Osteocyte (in vitro differentiated cells): Measurements from ENCODE around the gene PRRT1. TPM values are rescaled to one million over a fixed set of nuclear protein-coding genes. Genes with fewer than 3 reads are reported as not detected.
"Not testable (repeated sequence)": the region's sequence is repeated elsewhere in the genome, so short reads cannot be mapped to it uniquely, and the experiment has no call there.

Experiments used
- DNase-seq: peaks from one replicate; pipeline ENCODE4 v3.0.0; 2021; ENCODE audit warnings: mixed read lengths; ENCODE audit not compliant: unreplicated experiment; ENCODE audit errors: extremely low spot score
- H3K27ac Mint-ChIP-seq: one replicate; pipeline ENCODE4 v1.8.0; 2021; ENCODE audit warnings: mild to moderate bottlenecking, mixed read lengths; ENCODE audit not compliant: unreplicated experiment
- H3K27me3 Mint-ChIP-seq: one replicate; pipeline ENCODE4 v1.8.0; 2021; ENCODE audit warnings: mixed read lengths; ENCODE audit not compliant: unreplicated experiment
- H3K36me3 Mint-ChIP-seq: one replicate; pipeline ENCODE4 v1.8.0; 2021; ENCODE audit warnings: mixed read lengths; ENCODE audit not compliant: unreplicated experiment
- H3K4me1 Mint-ChIP-seq: one replicate; pipeline ENCODE4 v1.8.0; 2021; ENCODE audit warnings: mixed read lengths; ENCODE audit not compliant: unreplicated experiment
- H3K4me3 Mint-ChIP-seq: one replicate; pipeline ENCODE4 v1.8.0; 2021; ENCODE audit warnings: mild to moderate bottlenecking, moderate library complexity, mixed read lengths; ENCODE audit not compliant: unreplicated experiment
- H3K9me3 Mint-ChIP-seq: one replicate; pipeline ENCODE4 v1.8.0; 2021; ENCODE audit warnings: mixed read lengths; ENCODE audit not compliant: unreplicated experiment
- CTCF ChIP-seq: fragments of 200-600 bp; sonication (generic); IDR thresholded peaks from 2 replicates; pipeline ENCODE4 v1.5.0; 2021; ENCODE audit warnings: antibody characterized with exemption, mild to moderate bottlenecking, moderate library complexity
- microRNA-seq: library from miRNA; unstranded; fragments of <30 nt; microRNA quantifications from one replicate; pipeline ENCODE4 v1.1.0, GENCODE V29; 2020; ENCODE audit not compliant: unreplicated experiment
- total RNA-seq: library from RNA; stranded (reverse); gene quantifications from 2 replicates; pipeline ENCODE4 v1.2.1, GENCODE V29; 2021

The PRRT1 gene
- total RNA-seq, 1 donor from 2014 or later, result 2.1 TPM

- H3K9me3 Mint-ChIP-seq, result no peaks in the 10 kb centered on the region
- no peak for DNase-seq
- H3K36me3 Mint-ChIP-seq, result no peaks in the 10 kb centered on the region
- peaks cover 10% of the 10 kb centered on the region for H3K4me1 Mint-ChIP-seq
- TF ChIP-seq CTCF, result no peak
- H3K4me3 Mint-ChIP-seq, result no peak overlapping the region
- H3K27me3 Mint-ChIP-seq, result peaks cover 7% of the 10 kb centered on the region
- no peak overlapping the region for H3K27ac Mint-ChIP-seq
Measured at GRCh38 chr6:32102255-32102654, 49.5 kb downstream of the PRRT1 start.

DNA sequence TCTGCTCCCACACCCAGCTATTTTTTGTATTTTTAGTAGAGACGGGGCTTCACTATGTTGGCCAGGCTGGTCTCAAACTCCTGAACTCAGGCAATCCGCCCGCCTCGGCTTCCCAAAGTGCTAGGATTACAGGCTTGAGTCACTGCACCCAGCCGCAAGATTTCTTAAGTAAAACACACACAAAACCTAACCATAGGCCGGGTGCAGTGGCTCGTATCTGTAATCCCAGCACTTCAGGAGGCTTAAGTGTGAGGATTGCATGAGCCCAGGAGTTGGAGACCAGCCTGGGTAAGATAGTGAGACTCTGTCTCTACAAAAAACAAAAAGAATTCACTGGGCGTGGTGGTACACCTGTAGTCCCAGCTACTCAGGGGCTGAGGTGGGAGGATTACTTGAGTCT, 51.5 kb downstream of the PRRT1 start:
- H3K4me1 Mint-ChIP-seq, H3K4me3 Mint-ChIP-seq, H3K27me3 Mint-ChIP-seq: not testable (repeated sequence)

More for the DNA sequence above, 51.5 kb downstream of the PRRT1 start:
- H3K36me3 Mint-ChIP-seq, DNase-seq, H3K9me3 Mint-ChIP-seq, H3K27ac Mint-ChIP-seq: not testable (repeated sequence)

Small RNAs within 50 kb of the gene (microRNA-seq; reads per million reads assigned to microRNA genes)
- gene MIR6721 (2.2 reads per million), gene MIR6833 (not detected)

Other genes starting within 250 kb of the PRRT1 start
- gene ZBTB12, start 249.9 kb downstream of the PRRT1 start, total RNA-seq, result 8.3 and 8.8 TPM in 2 replicates
- 2.3 and 2.4 TPM in 2 replicates for gene C2, start 224.2 kb downstream of the PRRT1 start, total RNA-seq
- gene CFB, start 205.8 kb downstream of the PRRT1 start, total RNA-seq, result 4.2 and 6.9 TPM in 2 replicates
- gene NELFE, start 193.0 kb downstream of the PRRT1 start, total RNA-seq, result 59.3 and 66.8 TPM in 2 replicates
- gene SKIC2, start 192.8 kb downstream of the PRRT1 start, total RNA-seq, result 69.3 and 84.3 TPM in 2 replicates
- gene DXO, start 179.8 kb downstream of the PRRT1 start, total RNA-seq, result 28.6 and 30.8 TPM in 2 replicates
- 13.5 and 15.2 TPM in 2 replicates for gene C4A, start 169.9 kb downstream of the PRRT1 start, total RNA-seq
- gene C4B, start 137.1 kb downstream of the PRRT1 start, total RNA-seq, result 10.5 and 11.8 TPM in 2 replicates
- gene CYP21A2, start 113.5 kb downstream of the PRRT1 start, total RNA-seq, result 0.30 and 0.44 TPM in 2 replicates
- gene TNXB, start 42.6 kb downstream of the PRRT1 start, total RNA-seq, result 13.1 and 13.9 TPM in 2 replicates
- gene ATF6B, start 23.7 kb downstream of the PRRT1 start, total RNA-seq, result 109 and 116 TPM in 2 replicates
- 5.3 and 7.5 TPM in 2 replicates for gene FKBPL, start 21.7 kb downstream of the PRRT1 start, total RNA-seq
- 40.8 and 45.5 TPM in 2 replicates for gene PPT2, start 2.2 kb upstream of the PRRT1 start, total RNA-seq
- gene EGFL8, start 12.7 kb upstream of the PRRT1 start, total RNA-seq, result 21.4 and 22.8 TPM in 2 replicates
- gene AGPAT1, start 24.1 kb upstream of the PRRT1 start, total RNA-seq, result 81.1 and 82.6 TPM in 2 replicates
- 47.1 and 51.6 TPM in 2 replicates for gene RNF5, start 26.5 kb upstream of the PRRT1 start, total RNA-seq
- 3.8 and 4.1 TPM in 2 replicates for gene AGER, start 32.3 kb upstream of the PRRT1 start, total RNA-seq
- 71.4 and 77.1 TPM in 2 replicates for gene PBX2, start 38.3 kb upstream of the PRRT1 start, total RNA-seq
- gene GPSM3, start 40.7 kb upstream of the PRRT1 start, total RNA-seq, result 7.5 TPM in 2 replicates
- 0.83 and 1.5 TPM in 2 replicates for gene NOTCH4, start 72.1 kb upstream of the PRRT1 start, total RNA-seq
- gene TSBP1, start 220.0 kb upstream of the PRRT1 start, total RNA-seq, result not detected in 2 replicates